Keratinocyte (primary cell): Measurements from ENCODE around the gene LAMA3. TPM values are rescaled to one million over a fixed set of nuclear protein-coding genes. Genes with fewer than 3 reads are reported as not detected.

Source experiments
- DNase-seq: peaks from one replicate; pipeline ENCODE4 v3.0.0-alpha.2; 2011; ENCODE audit warnings: low read depth, missing footprints, low spot score
- FAIRE-seq: peaks from 2 replicates; lab custom pipeline; 2011; peaks lifted over from hg19 to GRCh38; lab: Jason Lieb, UNC
- H2AFZ ChIP-seq: 2 replicates; pipeline ENCODE4 v1.6.0; 2012; ENCODE audit warnings: low read length, control low read depth, inconsistent platforms; ENCODE audit not compliant: control insufficient read depth
- H3K27ac ChIP-seq: 2 replicates; pipeline ENCODE4 v1.5.1; 2011; ENCODE audit warnings: low read length; ENCODE audit not compliant: control insufficient read depth, insufficient read depth
- H3K27me3 ChIP-seq: 3 replicates; pipeline ENCODE4 v1.6.0; 2011; ENCODE audit warnings: low read length; ENCODE audit not compliant: control insufficient read depth, insufficient read depth; ENCODE audit errors: extremely low read depth
- H3K36me3 ChIP-seq, 2 experiments: 2 replicates in 1 of 2; 3 replicates in 1 of 2; pipeline ENCODE4 v1.5.1; 2011; ENCODE audit warnings: low read length in 2 of 2, mild to moderate bottlenecking in 1 of 2; ENCODE audit not compliant: control insufficient read depth in 2 of 2, insufficient read depth in 2 of 2; ENCODE audit errors: extremely low read depth in 1 of 2
- H3K4me1 ChIP-seq: 3 replicates; pipeline ENCODE4 v1.5.1; 2011; ENCODE audit warnings: low read length; ENCODE audit not compliant: control insufficient read depth, insufficient read depth; ENCODE audit errors: extremely low read depth
- H3K4me2 ChIP-seq: 3 replicates; pipeline ENCODE4 v1.6.0; 2011; ENCODE audit warnings: low read depth, low read length; ENCODE audit not compliant: control insufficient read depth, insufficient read depth; ENCODE audit errors: extremely low read depth
- H3K4me3 ChIP-seq, 3 experiments: fragments of 200-600 bp in 1 of 3; sonication (generic) in 1 of 3; 2 replicates in 2 of 3; 3 replicates in 1 of 3; pipeline ENCODE4 v1.5.1; 2011 to 2016; ENCODE audit warnings: low read length in 3 of 3, mild to moderate bottlenecking in 3 of 3, control low read depth in 2 of 3, inconsistent platforms in 1 of 3, low read depth in 1 of 3, mixed read lengths in 1 of 3, mixed run types in 1 of 3, moderate library complexity in 1 of 3; ENCODE audit not compliant: control insufficient read depth in 2 of 3, insufficient read depth in 2 of 3; ENCODE audit errors: extremely low read depth in 1 of 3
- H3K79me2 ChIP-seq: 2 replicates; pipeline ENCODE4 v1.6.0; 2012; ENCODE audit warnings: low read length; ENCODE audit not compliant: control insufficient read depth, insufficient read depth
- H3K9ac ChIP-seq: 3 replicates; pipeline ENCODE4 v1.6.0; 2011; ENCODE audit warnings: low read length; ENCODE audit not compliant: control insufficient read depth, insufficient read depth; ENCODE audit errors: extremely low read depth
- H3K9me1 ChIP-seq: 3 replicates; pipeline ENCODE4 v1.6.0; 2011; ENCODE audit warnings: low read length; ENCODE audit not compliant: control insufficient read depth, insufficient read depth; ENCODE audit errors: extremely low read depth
- H3K9me3 ChIP-seq: 2 replicates; pipeline ENCODE4 v1.5.1; 2012; ENCODE audit warnings: low read depth, low read length; ENCODE audit not compliant: control insufficient read depth
- H4K20me1 ChIP-seq: 3 replicates; pipeline ENCODE4 v1.6.0; 2011; ENCODE audit warnings: low read length; ENCODE audit not compliant: control insufficient read depth, insufficient read depth; ENCODE audit errors: extremely low read depth
- CTCF ChIP-seq, 3 experiments: IDR thresholded peaks in 1 of 3; conservative IDR thresholded peaks in 1 of 3; optimal IDR thresholded peaks in 1 of 3; 2 replicates in 2 of 3; 3 replicates in 1 of 3; pipeline versions ENCODE3 to v1.5.1; 2011; ENCODE audit warnings: low read length in 3 of 3, mild to moderate bottlenecking in 3 of 3, moderate library complexity in 2 of 3, control low read depth in 1 of 3, inconsistent platforms in 1 of 3; ENCODE audit not compliant: insufficient read depth in 2 of 3; ENCODE audit errors: extremely low read depth in 1 of 3
- EZH2 ChIP-seq: IDR thresholded peaks from one replicate; pipeline ENCODE4 v1.6.1; 2012; ENCODE audit warnings: inconsistent platforms, mild to moderate bottlenecking, low read length, moderate library complexity
- dilution Hi-C: fragments of 300-500 bp; cut with MboI; formaldehyde crosslinking; loops from one replicate; pipeline ENCODE4 v1.7.0; 2020; ENCODE audit warnings: low sequenced_read_pairs; ENCODE audit not compliant: extremely low pct_ligation_motif_present
- polyA plus RNA-seq, 5 experiments: library from polyadenylated mRNA; depleted of rRNA in 3 of 5; stranded (reverse) in 3 of 5; stranded (forward) in 1 of 5; unstranded in 1 of 5; fragments of >200 nt; gene quantifications; 1 replicate in 1 of 5; 2 replicates in 3 of 5; 3 replicates in 1 of 5; pipeline versions ENCODE4 v1.2.1 to v1.2.3, GENCODE V29; 2011 to 2012; ENCODE audit warnings: missing spikeins in 2 of 5, low read depth in 1 of 5, low replicate concordance in 1 of 5

LAMA3 gene
- polyA plus RNA-seq, 1 donor (not counting 4 experiments of a cell fraction or from before 2014, with no cell fraction given), result 1,944 TPM

- Histone ChIP-seq H3K4me1 (peaks cover 12% of the 10 kb centered on the region), H3K4me3 (no peak overlapping the region), H3K36me3 (no peaks in the 10 kb centered on the region), H3K4me2 (no peak overlapping the region), H3K79me2 (no peaks in the 10 kb centered on the region), H3K27me3 (no peaks in the 10 kb centered on the region), H3K9me1 (no peaks in the 10 kb centered on the region), H3K27ac (no peak overlapping the region), H3K9me3 (no peaks in the 10 kb centered on the region), H4K20me1 (no peaks in the 10 kb centered on the region), H2AFZ (no peak overlapping the region), H3K9ac (no peak overlapping the region)
- no peak for FAIRE-seq
- TF ChIP-seq CTCF (optimal IDR thresholded peaks at IDR 0.05 in 1 of 3, IDR thresholded peaks at IDR 0.05 in 1 of 3, conservative IDR thresholded peaks at IDR 0.05 in 1 of 3; ENCODE audit: extremely low read depth in 1 of 3, insufficient read depth in 2 of 3, low read length in 3 of 3) (no peak), EZH2 (no peak)
- DNase-seq, result no peak
- dilution Hi-C loops, result no loop called here
Measured at GRCh38 chr18:23682472-23682871, 6.8 kb upstream of the LAMA3 start.

GRCh38 chr18:23683155-23683554, 6.1 kb upstream of the LAMA3 start:
- FAIRE-seq (no peak), DNase-seq (no peak)
- H3K4me2 ChIP-seq, result no peak overlapping the region
- no peak overlapping the region for H3K9ac ChIP-seq
- no peak overlapping the region for H3K27ac ChIP-seq
- no peak overlapping the region for H2AFZ ChIP-seq
- H3K79me2 ChIP-seq, result no peaks in the 10 kb centered on the region
- H3K4me1 ChIP-seq, result peaks cover 12% of the 10 kb centered on the region
- no peaks in the 10 kb centered on the region for H3K9me1 ChIP-seq
- TF ChIP-seq CTCF (optimal IDR thresholded peaks at IDR 0.05 in 1 of 3, IDR thresholded peaks at IDR 0.05 in 1 of 3, conservative IDR thresholded peaks at IDR 0.05 in 1 of 3; ENCODE audit: extremely low read depth in 1 of 3, insufficient read depth in 2 of 3, low read length in 3 of 3) (no peak), EZH2 (no peak)
- no peaks in the 10 kb centered on the region for H4K20me1 ChIP-seq
- H3K4me3 ChIP-seq, result no peak overlapping the region
- H3K27me3 ChIP-seq, result no peaks in the 10 kb centered on the region
- dilution Hi-C loops, result no loop called here
- no peaks in the 10 kb centered on the region for H3K9me3 ChIP-seq
- no peaks in the 10 kb centered on the region for H3K36me3 ChIP-seq
